ENCODE data around the gene CFL2.
"Not testable (repeated sequence)": the region's sequence is repeated elsewhere in the genome, so short reads cannot be mapped to it uniquely, and the experiment has no call there.

GRCh38 chr14:34737079-34737478 is 22.7 kb upstream of the CFL2 start:
- TF ChIP-seq FOXP2 (optimal IDR thresholded peaks at IDR 0.05; ENCODE audit: control extremely low read depth, extremely low read length, insufficient read depth); EZH2 (IDR thresholded peaks at IDR 0.05); POLR2AphosphoS5 (IDR thresholded peaks at IDR 0.05; ENCODE audit: borderline replicate concordance, low read depth, low read length): not testable (repeated sequence)

All from SK-N-MC (cell line).